ENCODE data around the gene MYO1H. TPM values are rescaled to one million over a fixed set of nuclear protein-coding genes. Genes with fewer than 3 reads are reported as not detected.
A peak's percentile ranks its signal among the peaks of the same experiment; 100 is the strongest.

The MYO1H gene
- total RNA-seq, 1 experiment from 2014 or later: not detected

DNA sequence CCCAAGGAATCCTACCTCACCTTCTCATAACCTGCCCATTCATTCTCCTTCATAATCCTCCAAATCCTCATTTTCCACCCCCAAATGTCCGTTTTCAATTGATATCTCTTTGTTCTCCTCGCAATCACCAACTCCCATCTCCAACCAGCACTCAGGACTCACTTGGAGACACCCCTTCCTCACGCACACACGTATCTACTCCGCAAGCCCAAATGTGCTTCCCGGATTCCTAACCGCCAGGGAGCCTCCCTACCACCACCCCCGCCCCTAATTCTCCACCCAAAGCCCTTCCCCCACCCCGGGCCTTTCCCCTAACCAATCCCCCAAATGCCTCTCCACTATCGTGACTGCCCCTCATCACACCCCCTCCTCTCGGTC lies 129.1 kb downstream of the MYO1H start:
- Histone ChIP-seq H2AFZ (ENCODE audit: low read length) (peak overlapping the region; percentile 95; the same call in 1 of the 2 replicates), H3K4me2 (ENCODE audit: low read depth, low read length, poor library complexity, severe bottlenecking) (peak overlapping the region; percentile 96), H3K9me3 (ENCODE audit: low read length) (no peaks in the 10 kb centered on the region), H3K9ac (ENCODE audit: low read length) (peak overlapping the region; percentile 91), H3K36me3 (ENCODE audit: insufficient read depth, low read length) (no peaks in the 10 kb centered on the region), H3K27me3 (ENCODE audit: low read length) (no peaks in the 10 kb centered on the region), H4K20me1 (ENCODE audit: insufficient read depth, low read depth, low read length) (peaks cover 13% of the 10 kb centered on the region; the same call in 1 of the 2 replicates), H3K27ac (ENCODE audit: low read length) (peak overlapping the region; percentile 52; the same call in 1 of the 2 replicates), H3K4me1 (ENCODE audit: low read length) (peaks cover 32% of the 10 kb centered on the region), H3K9me2 (replicated peaks; ENCODE audit: insufficient read depth, low read length) (no peaks in the 10 kb centered on the region), H3K4me3 (ENCODE audit: low read length) (peak overlapping the region; percentile 96), H3K79me2 (ENCODE audit: low read length) (peaks cover 80% of the 10 kb centered on the region)
- DNase-seq: no peak

DNA sequence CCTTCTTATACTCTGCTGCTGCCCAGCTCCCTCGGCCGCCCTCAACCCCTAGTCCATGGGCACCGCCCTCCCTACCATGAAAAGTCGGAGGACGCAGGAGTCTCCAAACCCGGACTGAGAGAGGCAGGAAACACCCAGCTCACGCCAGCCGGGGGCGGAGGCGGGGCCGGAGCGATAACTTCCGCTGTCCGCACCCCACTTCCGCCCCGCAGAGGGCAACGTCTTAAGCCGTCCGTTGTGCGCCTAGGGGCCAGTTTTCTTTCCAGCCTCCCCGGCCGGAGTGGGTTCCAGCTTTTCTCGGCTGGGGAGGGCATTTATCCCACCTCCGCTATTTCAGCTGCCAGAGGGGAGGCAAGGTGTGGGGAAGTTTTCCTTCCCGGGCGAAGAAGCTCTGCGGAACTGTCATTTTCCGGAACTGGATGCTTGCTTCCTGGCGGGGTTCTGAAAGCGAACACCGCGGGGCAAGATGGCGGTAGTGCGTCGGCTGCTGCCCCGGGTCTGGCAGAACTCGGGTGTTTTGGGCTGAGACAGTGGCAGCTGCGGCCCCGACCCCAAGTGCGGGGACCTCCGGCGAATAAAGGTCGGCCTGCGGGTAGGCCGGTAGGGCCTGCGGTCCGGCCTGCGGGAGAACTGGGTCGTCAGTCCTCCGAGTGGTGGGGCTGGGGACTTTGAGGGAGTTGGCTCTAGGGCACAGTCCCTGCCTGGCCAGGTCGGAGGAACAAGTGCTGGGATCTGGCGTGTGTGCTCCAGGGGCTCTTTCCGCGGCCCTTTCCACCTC lies 129.7 kb downstream of the MYO1H start, which contains the start of the genes KCTD10 and UBE3B:
Gene KCTD10 (minus strand): TSS at position 116 of the 778 bp plus-strand sequence. CDS start 38 bp downstream, at position 78.
Gene UBE3B (plus strand): TSS at position 450 of the 778 bp plus-strand sequence. CDS start 5,918 bp downstream, outside the sequence.
- H3K9ac ChIP-seq (ENCODE audit: low read length): peak within 1 kb of the TSS; percentile 91
- H3K9me2 ChIP-seq (replicated peaks; ENCODE audit: insufficient read depth, low read length): no peaks in the 10 kb centered on the region

DNA sequence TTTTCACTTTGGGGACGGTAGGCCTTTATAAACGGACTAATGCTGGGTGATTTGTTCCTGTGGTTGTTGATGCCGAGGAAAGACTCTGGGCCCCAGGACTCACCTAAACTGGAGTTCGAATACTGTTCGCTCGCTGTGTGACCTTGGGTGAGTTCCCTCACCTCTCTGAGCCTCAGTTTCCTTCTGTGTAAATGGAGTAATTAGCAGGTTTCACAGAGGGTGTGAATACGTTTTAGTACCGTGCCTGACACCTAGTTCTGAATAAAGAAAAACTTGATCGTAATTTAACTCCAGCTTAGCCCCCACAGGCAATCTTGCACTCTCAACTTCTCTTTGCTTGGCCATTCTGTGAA lies 130.2 kb downstream of the MYO1H start:
- peak overlapping the region; percentile 91 for H3K9ac ChIP-seq (ENCODE audit: low read length)
- H3K27me3 ChIP-seq (ENCODE audit: low read length): no peaks in the 10 kb centered on the region
- no peak overlapping the region for H3K27ac ChIP-seq (ENCODE audit: low read length)
- peak overlapping the region; percentile 96 for H3K4me2 ChIP-seq (ENCODE audit: low read depth, low read length, poor library complexity, severe bottlenecking)
- peaks cover 70% of the 10 kb centered on the region for H3K79me2 ChIP-seq (ENCODE audit: low read length)
- H3K9me3 ChIP-seq (ENCODE audit: low read length): no peaks in the 10 kb centered on the region
- peak overlapping the region; percentile 95; the same call in 1 of the 2 replicates for H2AFZ ChIP-seq (ENCODE audit: low read length)
- peaks cover 12% of the 10 kb centered on the region; the same call in 1 of the 2 replicates for H4K20me1 ChIP-seq (ENCODE audit: insufficient read depth, low read depth, low read length)
- H3K9me2 ChIP-seq (replicated peaks; ENCODE audit: insufficient read depth, low read length): no peaks in the 10 kb centered on the region
- H3K36me3 ChIP-seq (ENCODE audit: insufficient read depth, low read length): no peaks in the 10 kb centered on the region
- peaks cover 32% of the 10 kb centered on the region for H3K4me1 ChIP-seq (ENCODE audit: low read length)
- H3K4me3 ChIP-seq (ENCODE audit: low read length): peak overlapping the region; percentile 96
- no peak for DNase-seq

More for the DNA sequence above, 129.7 kb downstream of the MYO1H start, which contains the start of the genes KCTD10 and UBE3B:
- Histone ChIP-seq H3K4me3 (ENCODE audit: low read length) (peak within 1 kb of the TSS; percentile 96), H3K27ac (ENCODE audit: low read length) (peak within 1 kb of the TSS; percentile 52; the same call in 1 of the 2 replicates), H4K20me1 (ENCODE audit: insufficient read depth, low read depth, low read length) (peaks cover 13% of the 10 kb centered on the region; the same call in 1 of the 2 replicates), H3K9me3 (ENCODE audit: low read length) (no peaks in the 10 kb centered on the region), H3K79me2 (ENCODE audit: low read length) (peaks cover 75% of the 10 kb centered on the region), H2AFZ (ENCODE audit: low read length) (peak within 1 kb of the TSS; percentile 95), H3K4me2 (ENCODE audit: low read depth, low read length, poor library complexity, severe bottlenecking) (peak within 1 kb of the TSS; percentile 96), H3K27me3 (ENCODE audit: low read length) (no peaks in the 10 kb centered on the region), H3K4me1 (ENCODE audit: low read length) (peaks cover 32% of the 10 kb centered on the region), H3K36me3 (ENCODE audit: insufficient read depth, low read length) (no peaks in the 10 kb centered on the region)
- peak; percentile 96 for DNase-seq

DNA sequence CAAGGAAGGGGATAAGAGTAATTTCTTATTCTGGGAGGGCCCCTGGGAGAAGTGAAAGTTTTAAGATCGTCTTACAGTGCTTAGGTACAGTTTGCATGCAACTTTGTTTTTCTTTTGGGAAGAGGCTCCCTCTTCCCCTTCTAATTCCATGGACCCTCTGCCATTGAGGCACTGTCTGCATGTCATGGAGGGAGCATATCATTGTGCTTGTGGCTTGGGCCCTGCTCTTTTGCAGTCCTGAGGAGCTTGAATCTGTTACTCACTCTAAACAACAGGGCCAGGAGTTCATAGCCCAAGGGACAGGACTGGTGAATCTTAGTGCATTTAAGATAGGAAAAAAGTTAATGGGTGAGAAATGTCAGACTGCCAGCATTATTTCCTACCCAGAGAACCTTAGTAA lies 132.1 kb downstream of the MYO1H start:
- H2AFZ ChIP-seq (ENCODE audit: low read length): no peak overlapping the region
- DNase-seq: no peak
- H3K79me2 ChIP-seq (ENCODE audit: low read length): peaks cover 52% of the 10 kb centered on the region
- peaks cover 32% of the 10 kb centered on the region for H3K4me1 ChIP-seq (ENCODE audit: low read length)
- no peak overlapping the region for H3K27ac ChIP-seq (ENCODE audit: low read length)
- no peaks in the 10 kb centered on the region for H3K9me3 ChIP-seq (ENCODE audit: low read length)
- peaks cover 7% of the 10 kb centered on the region; the same call in 1 of the 2 replicates for H4K20me1 ChIP-seq (ENCODE audit: insufficient read depth, low read depth, low read length)
- H3K36me3 ChIP-seq (ENCODE audit: insufficient read depth, low read length): no peaks in the 10 kb centered on the region
- H3K27me3 ChIP-seq (ENCODE audit: low read length): no peaks in the 10 kb centered on the region
- H3K4me2 ChIP-seq (ENCODE audit: low read depth, low read length, poor library complexity, severe bottlenecking): peak overlapping the region; percentile 96
- H3K4me3 ChIP-seq (ENCODE audit: low read length): no peak overlapping the region
- H3K9ac ChIP-seq (ENCODE audit: low read length): no peak overlapping the region
- H3K9me2 ChIP-seq (replicated peaks; ENCODE audit: insufficient read depth, low read length): no peaks in the 10 kb centered on the region

DNA sequence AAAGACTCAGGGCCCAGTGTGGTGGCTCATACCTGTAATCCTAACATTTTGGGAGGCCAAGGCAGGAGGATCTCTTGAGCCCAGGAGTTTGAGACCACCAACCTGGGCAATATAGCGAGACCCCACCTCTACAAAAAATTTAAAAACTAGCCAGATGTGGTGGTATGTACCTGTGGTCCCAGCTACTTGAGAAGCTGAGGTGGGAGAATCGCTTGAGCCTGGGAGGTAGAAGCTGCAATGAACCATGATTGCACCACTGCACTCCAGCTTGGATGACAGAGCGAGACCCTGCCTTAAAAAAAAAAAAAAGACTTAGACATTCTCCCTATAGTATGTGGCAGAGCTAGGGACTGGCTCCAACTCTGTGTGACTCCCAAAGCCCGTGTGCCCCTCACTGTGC lies 132.7 kb downstream of the MYO1H start:
- Histone ChIP-seq H3K4me1 (ENCODE audit: low read length) (peaks cover 31% of the 10 kb centered on the region), H3K9ac (ENCODE audit: low read length) (no peak overlapping the region), H3K9me2 (replicated peaks; ENCODE audit: insufficient read depth, low read length) (no peaks in the 10 kb centered on the region), H3K79me2 (ENCODE audit: low read length) (peaks cover 46% of the 10 kb centered on the region), H4K20me1 (ENCODE audit: insufficient read depth, low read depth, low read length) (peaks cover 7% of the 10 kb centered on the region; the same call in 1 of the 2 replicates), H3K4me2 (ENCODE audit: low read depth, low read length, poor library complexity, severe bottlenecking) (no peak overlapping the region), H3K36me3 (ENCODE audit: insufficient read depth, low read length) (no peaks in the 10 kb centered on the region), H3K27me3 (ENCODE audit: low read length) (no peaks in the 10 kb centered on the region), H3K4me3 (ENCODE audit: low read length) (no peak overlapping the region), H2AFZ (ENCODE audit: low read length) (no peak overlapping the region), H3K9me3 (ENCODE audit: low read length) (no peaks in the 10 kb centered on the region), H3K27ac (ENCODE audit: low read length) (no peak overlapping the region)
- DNase-seq: no peak

DNA sequence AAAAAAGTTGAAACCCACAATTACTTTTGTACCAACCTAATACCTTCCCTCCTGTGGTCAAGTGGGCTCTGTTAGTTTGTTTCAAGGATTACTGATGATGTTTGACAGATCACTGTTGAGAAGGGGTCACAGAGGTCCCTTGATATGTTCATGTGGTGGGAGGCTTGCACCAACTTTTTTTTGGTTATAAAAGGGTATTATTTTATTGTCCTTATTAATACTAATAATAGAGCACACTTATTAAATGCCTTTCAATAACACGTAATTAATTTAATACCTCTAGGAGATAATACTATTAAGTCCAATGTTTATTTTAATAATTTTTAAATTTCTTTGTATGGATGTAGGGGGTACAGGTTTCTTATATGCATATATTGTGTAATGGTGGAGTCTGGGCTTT lies 134.2 kb downstream of the MYO1H start:
- H3K36me3 ChIP-seq (ENCODE audit: insufficient read depth, low read length): no peaks in the 10 kb centered on the region
- peaks cover 18% of the 10 kb centered on the region for H3K4me1 ChIP-seq (ENCODE audit: low read length)
- no peaks in the 10 kb centered on the region for H3K9me3 ChIP-seq (ENCODE audit: low read length)
- no peak overlapping the region for H3K27ac ChIP-seq (ENCODE audit: low read length)
- DNase-seq: no peak
- no peaks in the 10 kb centered on the region for H3K27me3 ChIP-seq (ENCODE audit: low read length)
- H3K9ac ChIP-seq (ENCODE audit: low read length): no peak overlapping the region
- no peak overlapping the region for H2AFZ ChIP-seq (ENCODE audit: low read length)
- H3K9me2 ChIP-seq (replicated peaks; ENCODE audit: insufficient read depth, low read length): no peaks in the 10 kb centered on the region
- no peaks in the 10 kb centered on the region for H4K20me1 ChIP-seq (ENCODE audit: insufficient read depth, low read depth, low read length)
- peaks cover 31% of the 10 kb centered on the region for H3K79me2 ChIP-seq (ENCODE audit: low read length)
- no peak overlapping the region for H3K4me2 ChIP-seq (ENCODE audit: low read depth, low read length, poor library complexity, severe bottlenecking)
- no peak overlapping the region for H3K4me3 ChIP-seq (ENCODE audit: low read length)

DNA sequence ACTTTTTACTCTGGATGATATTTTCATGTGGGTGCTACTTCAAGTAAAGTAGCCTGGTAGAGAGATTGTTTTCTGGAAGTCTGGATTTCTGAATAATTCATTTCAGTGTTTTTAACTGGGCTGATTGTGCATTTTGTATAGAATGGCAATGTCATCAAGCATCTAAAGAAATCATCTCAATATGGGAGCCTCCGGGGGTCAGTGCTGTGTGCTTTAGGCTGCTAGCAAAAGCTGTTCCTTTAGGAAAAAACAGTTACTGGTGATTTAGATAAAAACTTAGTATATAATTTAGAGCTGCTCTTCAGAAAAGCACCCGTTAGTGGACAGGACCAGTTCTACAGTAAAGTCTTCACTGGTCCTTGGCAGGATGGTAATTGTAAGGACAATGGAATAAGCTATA lies 134.8 kb downstream of the MYO1H start:
- Histone ChIP-seq H3K4me2 (ENCODE audit: low read depth, low read length, poor library complexity, severe bottlenecking) (no peak overlapping the region), H3K4me3 (ENCODE audit: low read length) (no peak overlapping the region), H3K36me3 (ENCODE audit: insufficient read depth, low read length) (no peaks in the 10 kb centered on the region)

DNA sequence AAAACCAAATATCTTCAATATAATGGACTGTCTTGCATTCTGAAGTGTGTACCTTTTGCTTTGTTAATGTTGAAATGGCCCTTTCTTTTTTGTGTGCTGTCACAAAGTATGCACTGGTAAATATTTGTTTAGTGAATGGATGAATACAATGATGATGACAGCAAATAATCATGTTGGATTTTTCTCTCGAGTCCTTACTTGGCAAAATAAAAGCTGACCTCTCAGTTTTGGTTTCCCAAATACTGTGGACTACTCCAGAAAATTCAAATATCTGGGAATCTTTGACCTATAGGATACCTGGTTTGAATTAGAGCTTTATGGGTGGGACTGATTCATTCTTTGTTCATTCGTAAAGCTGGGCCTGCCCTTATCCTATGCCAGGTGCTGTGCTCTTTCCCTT lies 135.2 kb downstream of the MYO1H start:
- Histone ChIP-seq H3K36me3 (ENCODE audit: insufficient read depth, low read length) (no peaks in the 10 kb centered on the region), H3K4me1 (ENCODE audit: low read length) (peaks cover 18% of the 10 kb centered on the region), H3K4me3 (ENCODE audit: low read length) (no peak overlapping the region), H3K27ac (ENCODE audit: low read length) (no peak overlapping the region), H4K20me1 (ENCODE audit: insufficient read depth, low read depth, low read length) (no peaks in the 10 kb centered on the region), H2AFZ (ENCODE audit: low read length) (no peak overlapping the region), H3K9me3 (ENCODE audit: low read length) (no peaks in the 10 kb centered on the region), H3K27me3 (ENCODE audit: low read length) (no peaks in the 10 kb centered on the region), H3K4me2 (ENCODE audit: low read depth, low read length, poor library complexity, severe bottlenecking) (no peak overlapping the region), H3K9me2 (replicated peaks; ENCODE audit: insufficient read depth, low read length) (no peaks in the 10 kb centered on the region), H3K9ac (ENCODE audit: low read length) (no peak overlapping the region), H3K79me2 (ENCODE audit: low read length) (peaks cover 22% of the 10 kb centered on the region)
- DNase-seq: no peak

More for the DNA sequence above, 134.8 kb downstream of the MYO1H start:
- Histone ChIP-seq H3K9me2 (replicated peaks; ENCODE audit: insufficient read depth, low read length) (no peaks in the 10 kb centered on the region), H3K79me2 (ENCODE audit: low read length) (peaks cover 26% of the 10 kb centered on the region), H3K4me1 (ENCODE audit: low read length) (peaks cover 18% of the 10 kb centered on the region), H3K27me3 (ENCODE audit: low read length) (no peaks in the 10 kb centered on the region), H2AFZ (ENCODE audit: low read length) (no peak overlapping the region), H4K20me1 (ENCODE audit: insufficient read depth, low read depth, low read length) (no peaks in the 10 kb centered on the region), H3K9me3 (ENCODE audit: low read length) (no peaks in the 10 kb centered on the region), H3K27ac (ENCODE audit: low read length) (no peak overlapping the region), H3K9ac (ENCODE audit: low read length) (no peak overlapping the region)
- DNase-seq: no peak
